ENCODE results near the gene PRKG2.
A peak's percentile ranks its signal among the peaks of the same experiment; 100 is the strongest.

Gene PRKG2

GRCh38 chr4:81207828-81208227 lies 7.2 kb downstream of the PRKG2 start:
- in situ Hi-C loops (cut with HindIII; ENCODE audit: low pct_unique_long_range_greater_than_20kb, low sequenced_read_pairs), result no loop called here
- DNase-seq (ENCODE audit: low read depth in 1 of 2, low spot score in 1 of 2), result no peak
- TF ChIP-seq JUND (IDR thresholded peaks at IDR 0.05; ENCODE audit: low read depth), result no peak

- TF ChIP-seq JUND (IDR thresholded peaks at IDR 0.05; ENCODE audit: low read depth), result no peak
- no peak for DNase-seq (ENCODE audit: low read depth in 1 of 2, low spot score in 1 of 2)
- in situ Hi-C loops (cut with HindIII; ENCODE audit: low pct_unique_long_range_greater_than_20kb, low sequenced_read_pairs), result no loop called here
Measured at GRCh38 chr4:81205302-81205701, 9.7 kb downstream of the PRKG2 start.

- no peak for TF ChIP-seq JUND (IDR thresholded peaks at IDR 0.05; ENCODE audit: low read depth)
- in situ Hi-C loops (cut with HindIII; ENCODE audit: low pct_unique_long_range_greater_than_20kb, low sequenced_read_pairs), result no loop called here
- no peak for DNase-seq (ENCODE audit: low read depth in 1 of 2, low spot score in 1 of 2)
Measured at GRCh38 chr4:81204571-81204970, 10.5 kb downstream of the PRKG2 start.

- no peak for DNase-seq (ENCODE audit: low read depth in 1 of 2, low spot score in 1 of 2)
- in situ Hi-C loops (cut with HindIII; ENCODE audit: low pct_unique_long_range_greater_than_20kb, low sequenced_read_pairs), result no loop called here
- no peak for TF ChIP-seq JUND (IDR thresholded peaks at IDR 0.05; ENCODE audit: low read depth)
Measured at GRCh38 chr4:81199831-81200230, 15.2 kb downstream of the PRKG2 start.

- in situ Hi-C loops (cut with HindIII; ENCODE audit: low pct_unique_long_range_greater_than_20kb, low sequenced_read_pairs), result no loop called here
- DNase-seq (ENCODE audit: low read depth in 1 of 2, low spot score in 1 of 2), result no peak
- TF ChIP-seq JUND (IDR thresholded peaks at IDR 0.05; ENCODE audit: low read depth), result no peak
Measured at GRCh38 chr4:81198609-81199008, 16.4 kb downstream of the PRKG2 start.

- DNase-seq (ENCODE audit: low read depth in 1 of 2, low spot score in 1 of 2), result peak in 1 of 2 experiments; percentile 18
- in situ Hi-C loops (cut with HindIII; ENCODE audit: low pct_unique_long_range_greater_than_20kb, low sequenced_read_pairs), result no loop called here
- TF ChIP-seq JUND (IDR thresholded peaks at IDR 0.05; ENCODE audit: low read depth), result no peak
Measured at GRCh38 chr4:81197864-81198524, 17.0 kb downstream of the PRKG2 start.

- TF ChIP-seq JUND (IDR thresholded peaks at IDR 0.05; ENCODE audit: low read depth), result no peak
- DNase-seq (ENCODE audit: low read depth in 1 of 2, low spot score in 1 of 2), result no peak
- in situ Hi-C loops (cut with HindIII; ENCODE audit: low pct_unique_long_range_greater_than_20kb, low sequenced_read_pairs), result no loop called here
Measured at GRCh38 chr4:81196126-81196650, 18.8 kb downstream of the PRKG2 start.

- TF ChIP-seq JUND (IDR thresholded peaks at IDR 0.05; ENCODE audit: low read depth), result no peak
- in situ Hi-C loops (cut with HindIII; ENCODE audit: low pct_unique_long_range_greater_than_20kb, low sequenced_read_pairs), result no loop called here
Measured at GRCh38 chr4:81195475-81195874, 19.5 kb downstream of the PRKG2 start.

GRCh38 chr4:81194286-81194685 lies 20.7 kb downstream of the PRKG2 start:
- TF ChIP-seq JUND (IDR thresholded peaks at IDR 0.05; ENCODE audit: low read depth), result no peak
- in situ Hi-C loops (cut with HindIII; ENCODE audit: low pct_unique_long_range_greater_than_20kb, low sequenced_read_pairs), result no loop called here
- DNase-seq (ENCODE audit: low read depth in 1 of 2, low spot score in 1 of 2), result no peak

More at GRCh38 chr4:81195475-81195874, 19.5 kb downstream of the PRKG2 start:
- no peak for DNase-seq (ENCODE audit: low read depth in 1 of 2, low spot score in 1 of 2)

GRCh38 chr4:81180916-81181315 lies 34.1 kb downstream of the PRKG2 start:
- TF ChIP-seq JUND (IDR thresholded peaks at IDR 0.05; ENCODE audit: low read depth), result no peak
- in situ Hi-C loops (cut with HindIII; ENCODE audit: low pct_unique_long_range_greater_than_20kb, low sequenced_read_pairs), result no loop called here
- no peak for DNase-seq (ENCODE audit: low read depth in 1 of 2, low spot score in 1 of 2)

GRCh38 chr4:81179326-81179725 lies 35.7 kb downstream of the PRKG2 start:
- TF ChIP-seq JUND (IDR thresholded peaks at IDR 0.05; ENCODE audit: low read depth), result no peak
- in situ Hi-C loops (cut with HindIII; ENCODE audit: low pct_unique_long_range_greater_than_20kb, low sequenced_read_pairs), result no loop called here
- DNase-seq (ENCODE audit: low read depth in 1 of 2, low spot score in 1 of 2), result no peak

GRCh38 chr4:81173213-81173612 lies 41.8 kb downstream of the PRKG2 start:
- in situ Hi-C loops (cut with HindIII; ENCODE audit: low pct_unique_long_range_greater_than_20kb, low sequenced_read_pairs), result no loop called here
- no peak for TF ChIP-seq JUND (IDR thresholded peaks at IDR 0.05; ENCODE audit: low read depth)

GRCh38 chr4:81166458-81167160 lies 48.4 kb downstream of the PRKG2 start:
- TF ChIP-seq JUND (IDR thresholded peaks at IDR 0.05; ENCODE audit: low read depth), result no peak
- no peak for DNase-seq (ENCODE audit: low read depth in 1 of 2, low spot score in 1 of 2)
- in situ Hi-C loops (cut with HindIII; ENCODE audit: low pct_unique_long_range_greater_than_20kb, low sequenced_read_pairs), result no loop called here

More at GRCh38 chr4:81173213-81173612, 41.8 kb downstream of the PRKG2 start:
- DNase-seq (ENCODE audit: low read depth in 1 of 2, low spot score in 1 of 2), result no peak

Measured in T47D (cell line).